Choroid plexus epithelial cell (primary cell): Measurements from ENCODE around the gene ADGRA3.

Experiments used
- DNase-seq: peaks from one replicate; pipeline ENCODE4 v3.0.0-alpha.2; 2010; ENCODE audit warnings: low read depth
- H3K4me3 ChIP-seq: 2 replicates; pipeline ENCODE4 v1.5.1; 2011; ENCODE audit warnings: low read depth, mild to moderate bottlenecking, control low read depth, low read length, moderate library complexity
- TF ChIP-seq, protein P1 (sequence below): conservative IDR thresholded peaks from 2 replicates; pipeline ENCODE4 v1.5.1; 2011; ENCODE audit warnings: low read depth, mild to moderate bottlenecking, control low read depth, inconsistent platforms, low read length, moderate library complexity

ADGRA3 gene, protein sequence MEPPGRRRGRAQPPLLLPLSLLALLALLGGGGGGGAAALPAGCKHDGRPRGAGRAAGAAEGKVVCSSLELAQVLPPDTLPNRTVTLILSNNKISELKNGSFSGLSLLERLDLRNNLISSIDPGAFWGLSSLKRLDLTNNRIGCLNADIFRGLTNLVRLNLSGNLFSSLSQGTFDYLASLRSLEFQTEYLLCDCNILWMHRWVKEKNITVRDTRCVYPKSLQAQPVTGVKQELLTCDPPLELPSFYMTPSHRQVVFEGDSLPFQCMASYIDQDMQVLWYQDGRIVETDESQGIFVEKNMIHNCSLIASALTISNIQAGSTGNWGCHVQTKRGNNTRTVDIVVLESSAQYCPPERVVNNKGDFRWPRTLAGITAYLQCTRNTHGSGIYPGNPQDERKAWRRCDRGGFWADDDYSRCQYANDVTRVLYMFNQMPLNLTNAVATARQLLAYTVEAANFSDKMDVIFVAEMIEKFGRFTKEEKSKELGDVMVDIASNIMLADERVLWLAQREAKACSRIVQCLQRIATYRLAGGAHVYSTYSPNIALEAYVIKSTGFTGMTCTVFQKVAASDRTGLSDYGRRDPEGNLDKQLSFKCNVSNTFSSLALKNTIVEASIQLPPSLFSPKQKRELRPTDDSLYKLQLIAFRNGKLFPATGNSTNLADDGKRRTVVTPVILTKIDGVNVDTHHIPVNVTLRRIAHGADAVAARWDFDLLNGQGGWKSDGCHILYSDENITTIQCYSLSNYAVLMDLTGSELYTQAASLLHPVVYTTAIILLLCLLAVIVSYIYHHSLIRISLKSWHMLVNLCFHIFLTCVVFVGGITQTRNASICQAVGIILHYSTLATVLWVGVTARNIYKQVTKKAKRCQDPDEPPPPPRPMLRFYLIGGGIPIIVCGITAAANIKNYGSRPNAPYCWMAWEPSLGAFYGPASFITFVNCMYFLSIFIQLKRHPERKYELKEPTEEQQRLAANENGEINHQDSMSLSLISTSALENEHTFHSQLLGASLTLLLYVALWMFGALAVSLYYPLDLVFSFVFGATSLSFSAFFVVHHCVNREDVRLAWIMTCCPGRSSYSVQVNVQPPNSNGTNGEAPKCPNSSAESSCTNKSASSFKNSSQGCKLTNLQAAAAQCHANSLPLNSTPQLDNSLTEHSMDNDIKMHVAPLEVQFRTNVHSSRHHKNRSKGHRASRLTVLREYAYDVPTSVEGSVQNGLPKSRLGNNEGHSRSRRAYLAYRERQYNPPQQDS (N-terminal part only)

DNA sequence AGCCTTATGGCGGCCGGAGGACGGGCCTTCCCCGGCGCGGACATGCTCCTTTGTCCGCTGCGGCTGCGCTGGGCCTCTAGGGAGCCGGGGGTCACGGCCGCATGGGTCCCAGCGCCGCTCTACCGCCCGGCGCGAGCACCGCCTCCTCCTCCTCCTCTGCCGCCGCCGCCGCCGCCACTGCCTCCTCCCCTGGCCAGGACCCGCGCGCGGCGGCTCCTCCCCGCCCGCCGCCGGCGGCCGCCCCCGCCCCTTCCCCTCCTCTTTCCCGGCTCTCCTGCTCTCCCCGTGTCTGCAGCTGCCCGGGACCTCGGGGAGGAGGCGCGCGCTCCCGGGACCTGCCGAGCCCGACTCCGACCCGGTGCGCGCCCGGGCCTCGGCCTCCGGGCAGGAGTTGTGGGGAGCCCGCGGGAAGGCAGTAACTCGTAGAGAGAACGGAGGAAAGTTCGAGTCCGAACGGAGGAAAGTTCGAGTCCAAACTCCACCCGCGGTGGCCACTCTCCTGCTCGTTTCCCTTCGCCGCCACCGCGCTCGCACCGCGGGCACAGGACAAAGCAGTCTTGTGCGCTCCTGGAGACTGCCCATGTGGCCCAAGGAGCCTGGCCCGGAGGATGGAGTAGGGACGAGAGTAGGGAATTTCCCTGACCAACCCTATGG lies at the start of gene ADGRA3:
Gene ADGRA3 (minus strand): TSS at position 179 of the 654 bp plus-strand sequence. CDS start 282 bp downstream, outside the sequence.
- peak within 1 kb of the TSS; percentile 73 for H3K4me3 ChIP-seq
- TF ChIP-seq, protein P1, sequence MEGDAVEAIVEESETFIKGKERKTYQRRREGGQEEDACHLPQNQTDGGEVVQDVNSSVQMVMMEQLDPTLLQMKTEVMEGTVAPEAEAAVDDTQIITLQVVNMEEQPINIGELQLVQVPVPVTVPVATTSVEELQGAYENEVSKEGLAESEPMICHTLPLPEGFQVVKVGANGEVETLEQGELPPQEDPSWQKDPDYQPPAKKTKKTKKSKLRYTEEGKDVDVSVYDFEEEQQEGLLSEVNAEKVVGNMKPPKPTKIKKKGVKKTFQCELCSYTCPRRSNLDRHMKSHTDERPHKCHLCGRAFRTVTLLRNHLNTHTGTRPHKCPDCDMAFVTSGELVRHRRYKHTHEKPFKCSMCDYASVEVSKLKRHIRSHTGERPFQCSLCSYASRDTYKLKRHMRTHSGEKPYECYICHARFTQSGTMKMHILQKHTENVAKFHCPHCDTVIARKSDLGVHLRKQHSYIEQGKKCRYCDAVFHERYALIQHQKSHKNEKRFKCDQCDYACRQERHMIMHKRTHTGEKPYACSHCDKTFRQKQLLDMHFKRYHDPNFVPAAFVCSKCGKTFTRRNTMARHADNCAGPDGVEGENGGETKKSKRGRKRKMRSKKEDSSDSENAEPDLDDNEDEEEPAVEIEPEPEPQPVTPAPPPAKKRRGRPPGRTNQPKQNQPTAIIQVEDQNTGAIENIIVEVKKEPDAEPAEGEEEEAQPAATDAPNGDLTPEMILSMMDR = no peak
- peak; percentile 54 for DNase-seq

- TF ChIP-seq, protein P1 = no peak
- no peak overlapping the region for H3K4me3 ChIP-seq
- no peak for DNase-seq
These were observed 40.6 kb upstream of the ADGRA3 start for GRCh38 chr4:22556495-22556894.

- TF ChIP-seq, protein P1 = no peak
- no peak overlapping the region for H3K4me3 ChIP-seq
- DNase-seq = no peak
These were observed 38.8 kb upstream of the ADGRA3 start for GRCh38 chr4:22554670-22555069.

DNA sequence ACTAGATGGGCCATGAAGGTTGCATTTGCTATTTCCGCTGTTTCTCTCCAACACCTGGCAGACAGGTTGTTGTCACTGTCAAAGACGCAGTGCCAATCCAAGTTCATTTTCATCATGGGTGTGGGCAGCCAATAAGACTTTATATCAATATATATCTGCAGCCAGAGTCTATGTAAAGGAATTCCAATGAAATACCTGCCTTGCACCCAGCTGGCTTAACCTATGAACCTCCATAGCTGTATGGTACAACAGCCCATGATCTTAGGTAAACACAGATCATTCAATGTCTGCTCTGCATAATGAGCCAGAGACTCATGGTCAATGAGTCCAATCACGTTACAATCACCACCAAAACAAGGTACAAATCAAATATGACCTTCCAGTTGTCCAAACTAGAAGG lies 37.7 kb upstream of the ADGRA3 start:
- no peak overlapping the region for H3K4me3 ChIP-seq
- DNase-seq = no peak
- TF ChIP-seq, protein P1 = no peak

GRCh38 chr4:22552812-22553211 lies 36.9 kb upstream of the ADGRA3 start:
- peak; percentile 17 for DNase-seq
- TF ChIP-seq, protein P1 = no peak
- H3K4me3 ChIP-seq = no peak overlapping the region

GRCh38 chr4:22551550-22551949 lies 35.7 kb upstream of the ADGRA3 start:
- DNase-seq = no peak
- no peak overlapping the region for H3K4me3 ChIP-seq

More at GRCh38 chr4:22551550-22551949, 35.7 kb upstream of the ADGRA3 start:
- TF ChIP-seq, protein P1 = no peak
